Panc1 (cell line): ENCODE data around the gene KIFC3. TPM values are rescaled to one million over a fixed set of nuclear protein-coding genes. Genes with fewer than 3 reads are reported as not detected.

Experiments used
- ATAC-seq: fragments of 200-7000 bp; cut with Tn5 transposase; 2 replicates; pipeline ENCODE4 v1.9.1; 2020; ENCODE audit warnings: mild to moderate bottlenecking, moderate library complexity
- BruUV-seq: library from RNA; stranded (reverse); fragments of 400-500 nt; replicated peaks from 2 replicates; lab custom pipeline; 2021; lab: Mats Ljungman, UMichigan
- CTCF ChIA-PET: fragments of 300-600 bp; sonication (Branson Sonifier 250); formaldehyde crosslinking; loops from one replicate; lab custom pipeline; 2022; ENCODE audit warnings: antibody characterized with exemption; lab: Charles Lee
- POLR2A ChIA-PET: fragments of 300-600 bp; sonication (Branson Sonifier 250); formaldehyde crosslinking; loops from one replicate; lab custom pipeline; 2022; ENCODE audit warnings: antibody characterized with exemption; lab: Charles Lee
- DNase-seq: peaks from one replicate; pipeline ENCODE4 v3.0.0-alpha.2; 2010; ENCODE audit warnings: low read depth, low spot score
- H3K27ac ChIP-seq: 2 replicates; pipeline ENCODE4 v1.5.1; 2011; ENCODE audit warnings: mild to moderate bottlenecking, low read length, inconsistent platforms
- H3K27me3 ChIP-seq: fragments of 200-500 bp; sonication (Bioruptor generic); 2 replicates; pipeline ENCODE4 v1.6.0; 2014; ENCODE audit warnings: low read length, inconsistent platforms; ENCODE audit not compliant: control insufficient read depth, insufficient read depth
- H3K36me3 ChIP-seq: fragments of 200-500 bp; sonication (Bioruptor generic); 2 replicates; pipeline ENCODE4 v1.5.1; 2014; ENCODE audit warnings: inconsistent platforms, mild to moderate bottlenecking, low read length, moderate library complexity; ENCODE audit not compliant: control insufficient read depth, insufficient read depth
- H3K4me1 ChIP-seq: 2 replicates; pipeline ENCODE4 v1.5.1; 2011; ENCODE audit warnings: inconsistent platforms, mild to moderate bottlenecking, low read length, moderate library complexity; ENCODE audit not compliant: control insufficient read depth, insufficient read depth
- H3K4me3 ChIP-seq, 2 experiments: 2 replicates each; pipeline ENCODE4 v1.5.1; 2011 to 2012; ENCODE audit warnings: low read depth in 2 of 2, low read length in 2 of 2, mild to moderate bottlenecking in 2 of 2, inconsistent platforms in 1 of 2, moderate library complexity in 1 of 2
- H3K9me3 ChIP-seq: fragments of 200-500 bp; sonication (Bioruptor generic); 2 replicates; pipeline ENCODE4 v1.5.1; 2014; ENCODE audit warnings: low read depth, mild to moderate bottlenecking, inconsistent platforms, low read length, moderate library complexity; ENCODE audit not compliant: control insufficient read depth, insufficient read depth
- CTCF ChIP-seq: fragments of 450-650 bp; IDR thresholded peaks from 2 replicates; pipeline ENCODE4 v1.5.1; 2017; ENCODE audit warnings: mild to moderate bottlenecking
- POLR2AphosphoS5 ChIP-seq: IDR thresholded peaks from 2 replicates; pipeline ENCODE4 v1.6.1; 2012; ENCODE audit warnings: mild to moderate bottlenecking, low read depth, low read length, moderate library complexity
- REST ChIP-seq, 2 experiments: IDR thresholded peaks; 2 replicates each; pipeline ENCODE4 v1.6.1; 2011 to 2012; ENCODE audit warnings: low read depth in 2 of 2, control low read depth in 1 of 2, low read length in 1 of 2, mild to moderate bottlenecking in 1 of 2, moderate library complexity in 1 of 2; ENCODE audit not compliant: insufficient read depth in 1 of 2
- SIN3A ChIP-seq: IDR thresholded peaks from 2 replicates; pipeline ENCODE4 v1.6.1; 2012; ENCODE audit warnings: low read depth, mild to moderate bottlenecking, low read length, moderate library complexity, borderline replicate concordance; ENCODE audit not compliant: insufficient read depth
- TCF7L2 ChIP-seq: IDR thresholded peaks from 2 replicates; pipeline ENCODE4 v1.6.1; 2011; ENCODE audit warnings: mild to moderate bottlenecking, low read depth, low read length, inconsistent platforms
- in situ Hi-C: cut with HindIII; loops from 2 replicates; pipeline ENCODE4 v1.10.0; 2016; ENCODE audit warnings: low sequenced_read_pairs, low pct_unique_long_range_greater_than_20kb
- intact Hi-C: fragments of 100-400 bp; cut with micrococcal nuclease; formaldehyde crosslinking; loops from one replicate; pipeline ENCODE4 v1.10.0; 2022; ENCODE audit not compliant: unreplicated experiment
- total RNA-seq: library from RNA; stranded (reverse); gene quantifications from one replicate; pipeline ENCODE4 v1.2.1, GENCODE V29; 2021; ENCODE audit not compliant: unreplicated experiment

Gene KIFC3
- total RNA-seq, 1 experiment from 2014 or later, result 51.5 TPM

GRCh38 chr16:57723170-57723569 is 79.1 kb downstream of the KIFC3 start:
- ATAC-seq (no peak), DNase-seq (no peak)
- H3K36me3 ChIP-seq, result no peaks in the 10 kb centered on the region
- ChIA-PET CTCF (interaction anchor here (0.6 to 1.2 kb wide), 3 partner anchors 12 to 132 kb away, joined by 3 to 9 read pairs (median 3); partner anchors contain the start of gene KATNB1), POLR2A (no interaction called here)
- BruUV-seq, result no TSS peak
- no peak overlapping the region for H3K4me3 ChIP-seq
- no peaks in the 10 kb centered on the region for H3K4me1 ChIP-seq
- in situ Hi-C loops (no loop called here), intact Hi-C loops (no loop called here)
- H3K27ac ChIP-seq, result no peak overlapping the region
- H3K9me3 ChIP-seq, result no peaks in the 10 kb centered on the region
- H3K27me3 ChIP-seq, result no peaks in the 10 kb centered on the region
- TF ChIP-seq CTCF, result peak; percentile 32
- TF ChIP-seq POLR2AphosphoS5, result no peak

GRCh38 chr16:57722651-57723050 is 79.6 kb downstream of the KIFC3 start:
- Histone ChIP-seq H3K27ac (no peak overlapping the region), H3K36me3 (no peaks in the 10 kb centered on the region), H3K4me1 (no peaks in the 10 kb centered on the region), H3K4me3 (no peak overlapping the region), H3K9me3 (no peaks in the 10 kb centered on the region), H3K27me3 (no peaks in the 10 kb centered on the region)
- in situ Hi-C loops, result no loop called here
- DNase-seq (no peak), ATAC-seq (no peak)
- CTCF ChIA-PET, result interaction anchor here (0.6 to 1.2 kb wide), 2 partner anchors 13 to 22 kb away, joined by 3 to 9 read pairs; partner anchors contain the start of gene KATNB1
- no peak for TF ChIP-seq POLR2AphosphoS5
- no peak for TF ChIP-seq REST (IDR thresholded peaks at IDR 0.05; ENCODE audit: insufficient read depth in 1 of 2, low read depth in 2 of 2, low read length in 1 of 2)
- TF ChIP-seq TCF7L2, result no peak
- TF ChIP-seq SIN3A, result no peak
- no peak for TF ChIP-seq CTCF
- BruUV-seq, result no TSS peak
- intact Hi-C loops, result no loop called here
- POLR2A ChIA-PET, result no interaction called here
